ENCODE measurements around the gene WIZ.

DNA sequence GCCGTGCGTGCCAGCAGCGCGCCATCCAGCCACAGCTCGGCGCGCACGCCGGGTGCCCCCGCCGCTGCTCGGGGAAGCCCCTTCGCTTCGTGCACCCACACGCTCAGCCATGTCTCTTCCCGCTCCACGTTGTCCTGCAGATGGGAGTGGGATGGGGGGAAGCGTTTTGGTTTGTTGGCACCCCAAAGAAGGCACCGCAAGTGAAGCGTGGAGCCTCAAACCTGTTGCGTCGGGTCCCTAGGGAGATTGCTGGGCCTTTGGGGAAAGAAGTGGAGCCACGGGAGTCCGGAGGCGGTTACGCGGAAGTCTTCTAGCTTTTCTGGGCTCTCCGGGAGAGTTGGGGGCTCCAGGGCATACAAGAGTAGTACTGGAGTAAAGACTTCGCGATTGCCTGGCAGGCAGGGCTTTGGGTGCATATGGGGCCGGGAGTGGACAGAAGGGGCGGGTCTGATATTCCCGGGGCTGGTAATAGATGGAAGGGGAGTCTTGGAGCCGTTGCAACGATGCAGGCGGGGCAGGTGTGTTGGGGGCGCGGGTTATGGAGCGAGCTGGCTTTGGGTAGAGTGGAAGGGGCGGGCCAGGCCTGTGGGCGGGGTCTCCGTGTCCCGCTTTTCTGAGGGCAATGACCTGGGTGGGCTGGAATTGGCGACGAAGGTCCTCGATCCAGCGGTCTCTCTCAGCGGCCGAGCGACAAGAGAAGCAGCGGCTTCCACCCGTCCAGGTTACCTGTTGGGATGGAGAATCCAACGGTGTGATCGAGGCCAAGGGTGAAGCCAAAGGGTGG, 8.1 kb upstream of the WIZ start:
- TF ChIP-seq POLR2A (IDR thresholded peaks at IDR 0.05): no peak
- TF ChIP-seq, protein P1, sequence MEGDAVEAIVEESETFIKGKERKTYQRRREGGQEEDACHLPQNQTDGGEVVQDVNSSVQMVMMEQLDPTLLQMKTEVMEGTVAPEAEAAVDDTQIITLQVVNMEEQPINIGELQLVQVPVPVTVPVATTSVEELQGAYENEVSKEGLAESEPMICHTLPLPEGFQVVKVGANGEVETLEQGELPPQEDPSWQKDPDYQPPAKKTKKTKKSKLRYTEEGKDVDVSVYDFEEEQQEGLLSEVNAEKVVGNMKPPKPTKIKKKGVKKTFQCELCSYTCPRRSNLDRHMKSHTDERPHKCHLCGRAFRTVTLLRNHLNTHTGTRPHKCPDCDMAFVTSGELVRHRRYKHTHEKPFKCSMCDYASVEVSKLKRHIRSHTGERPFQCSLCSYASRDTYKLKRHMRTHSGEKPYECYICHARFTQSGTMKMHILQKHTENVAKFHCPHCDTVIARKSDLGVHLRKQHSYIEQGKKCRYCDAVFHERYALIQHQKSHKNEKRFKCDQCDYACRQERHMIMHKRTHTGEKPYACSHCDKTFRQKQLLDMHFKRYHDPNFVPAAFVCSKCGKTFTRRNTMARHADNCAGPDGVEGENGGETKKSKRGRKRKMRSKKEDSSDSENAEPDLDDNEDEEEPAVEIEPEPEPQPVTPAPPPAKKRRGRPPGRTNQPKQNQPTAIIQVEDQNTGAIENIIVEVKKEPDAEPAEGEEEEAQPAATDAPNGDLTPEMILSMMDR (IDR thresholded peaks at IDR 0.05): no peak
